ENCODE results near the gene RXFP3.
"Not testable (repeated sequence)": the region's sequence is repeated elsewhere in the genome, so short reads cannot be mapped to it uniquely, and the experiment has no call there.

Gene RXFP3

GRCh38 chr5:33936381-33937016 lies at the start of gene RXFP3:
Gene RXFP3, plus strand, starts transcription at chr5:33936386. Its CDS starts 355 bp downstream, at chr5:33936741.
- no peak for DNase-seq

- DNase-seq: no peak
Measured at GRCh38 chr5:33887268-33887667, 48.9 kb upstream of the RXFP3 start.

GRCh38 chr5:33888587-33888986 lies 47.6 kb upstream of the RXFP3 start:
- DNase-seq: no peak

- no peak for DNase-seq
Measured at GRCh38 chr5:33890131-33891032, 45.8 kb upstream of the RXFP3 start.

- DNase-seq: no peak
Measured at GRCh38 chr5:33891446-33891787, 44.8 kb upstream of the RXFP3 start.

GRCh38 chr5:33891788-33892619 lies 44.2 kb upstream of the RXFP3 start, which contains the start of gene ADAMTS12:
Gene ADAMTS12, minus strand, starts transcription at chr5:33891990. Its CDS starts 134 bp downstream, at chr5:33891856.
- no peak for DNase-seq

GRCh38 chr5:33892620-33893137 lies 43.5 kb upstream of the RXFP3 start:
- no peak for DNase-seq

GRCh38 chr5:33894566-33894965 lies 41.6 kb upstream of the RXFP3 start:
- DNase-seq: no peak

- no peak for DNase-seq
Measured at GRCh38 chr5:33901156-33901555, 35.0 kb upstream of the RXFP3 start.

- no peak for DNase-seq
Measured at GRCh38 chr5:33903118-33903517, 33.1 kb upstream of the RXFP3 start.

- no peak for DNase-seq
Measured at GRCh38 chr5:33905381-33905780, 30.8 kb upstream of the RXFP3 start.

GRCh38 chr5:33906248-33906647 lies 29.9 kb upstream of the RXFP3 start:
- not testable (repeated sequence) for DNase-seq

GRCh38 chr5:33914844-33915243 lies 21.3 kb upstream of the RXFP3 start:
- DNase-seq: not testable (repeated sequence)

GRCh38 chr5:33921002-33921401 lies 15.2 kb upstream of the RXFP3 start:
- no peak for DNase-seq

GRCh38 chr5:33925278-33925677 lies 10.9 kb upstream of the RXFP3 start:
- DNase-seq: no peak

GRCh38 chr5:33927685-33928084 lies 8.5 kb upstream of the RXFP3 start:
- no peak for DNase-seq

GRCh38 chr5:33928283-33928682 lies 7.9 kb upstream of the RXFP3 start:
- DNase-seq: no peak

- no peak for DNase-seq
Measured at GRCh38 chr5:33929925-33930690, 6.1 kb upstream of the RXFP3 start.

GRCh38 chr5:33931136-33931535 lies 5.0 kb upstream of the RXFP3 start:
- DNase-seq: no peak

- DNase-seq: no peak
Measured at GRCh38 chr5:33933723-33934169, 2.4 kb upstream of the RXFP3 start.

- DNase-seq: no peak
Measured at GRCh38 chr5:33934176-33934575, 2.0 kb upstream of the RXFP3 start.

GRCh38 chr5:33936004-33936380 lies 194 bp upstream of the RXFP3 start:
- peak; percentile 37 for DNase-seq
